ENCODE measurements around the gene SMCO2.
A peak's percentile ranks its signal among the peaks of the same experiment; 100 is the strongest.

Gene SMCO2

GRCh38 chr12:27446436-27446835 lies at the start of gene SMCO2:
Gene SMCO2 (plus strand): TSS chr12:27446736. CDS start chr12:27470632, 23,896 bp downstream.
- no peaks in the 10 kb centered on the region for H3K36me3 ChIP-seq (ENCODE audit: control insufficient read depth in 5 of 5, insufficient read depth in 5 of 5, low read length in 5 of 5)
- peaks cover 0 to 8% (median 6%) of the 10 kb centered on the region in 5 donors for H3K9me3 ChIP-seq (ENCODE audit: control insufficient read depth in 5 of 5, low read length in 5 of 5)
- H3K4me3 ChIP-seq (ENCODE audit: low read depth in 1 of 5, low read length in 5 of 5), result no peak within 1 kb of the TSS

GRCh38 chr12:27398466-27398865 lies 48.1 kb upstream of the SMCO2 start:
- no peaks in the 10 kb centered on the region for H3K36me3 ChIP-seq (ENCODE audit: control insufficient read depth in 5 of 5, insufficient read depth in 5 of 5, low read length in 5 of 5)
- no peaks in the 10 kb centered on the region for H3K9me3 ChIP-seq (ENCODE audit: control insufficient read depth in 5 of 5, low read length in 5 of 5)
- H3K27ac ChIP-seq (ENCODE audit: low read depth, low read length), result no peak overlapping the region
- no peak overlapping the region for H3K9ac ChIP-seq (ENCODE audit: low read length in 5 of 5)
- peaks cover 0 to 5% (median 0%) of the 10 kb centered on the region in 5 donors for H3K4me1 ChIP-seq (ENCODE audit: control insufficient read depth in 5 of 5, insufficient read depth in 5 of 5, low read length in 5 of 5)
- H3K4me3 ChIP-seq (ENCODE audit: low read depth in 1 of 5, low read length in 5 of 5), result no peak overlapping the region
- no peaks in the 10 kb centered on the region for H3K27me3 ChIP-seq (ENCODE audit: control insufficient read depth in 5 of 5, insufficient read depth in 4 of 5, low read length in 5 of 5)

More at GRCh38 chr12:27446436-27446835, at the start of gene SMCO2:
- no peaks in the 10 kb centered on the region for H3K4me1 ChIP-seq (ENCODE audit: control insufficient read depth in 5 of 5, insufficient read depth in 5 of 5, low read length in 5 of 5)
- H3K27ac ChIP-seq (ENCODE audit: low read depth, low read length), result no peak within 1 kb of the TSS
- H3K27me3 ChIP-seq (ENCODE audit: control insufficient read depth in 5 of 5, insufficient read depth in 4 of 5, low read length in 5 of 5), result no peaks in the 10 kb centered on the region
- no peak within 1 kb of the TSS for H3K9ac ChIP-seq (ENCODE audit: low read length in 5 of 5)

GRCh38 chr12:27399074-27399473 lies 47.5 kb upstream of the SMCO2 start:
- Histone ChIP-seq H3K9me3 (ENCODE audit: control insufficient read depth in 5 of 5, low read length in 5 of 5) (no peaks in the 10 kb centered on the region), H3K36me3 (ENCODE audit: control insufficient read depth in 5 of 5, insufficient read depth in 5 of 5, low read length in 5 of 5) (no peaks in the 10 kb centered on the region), H3K9ac (ENCODE audit: low read length in 5 of 5) (no peak overlapping the region), H3K27me3 (ENCODE audit: control insufficient read depth in 5 of 5, insufficient read depth in 4 of 5, low read length in 5 of 5) (no peaks in the 10 kb centered on the region), H3K27ac (ENCODE audit: low read depth, low read length) (no peak overlapping the region), H3K4me1 (ENCODE audit: control insufficient read depth in 5 of 5, insufficient read depth in 5 of 5, low read length in 5 of 5) (peaks cover 0 to 5% (median 0%) of the 10 kb centered on the region in 5 donors), H3K4me3 (ENCODE audit: low read depth in 1 of 5, low read length in 5 of 5) (no peak overlapping the region)

GRCh38 chr12:27400856-27401354 lies 45.6 kb upstream of the SMCO2 start:
- Histone ChIP-seq H3K9me3 (ENCODE audit: control insufficient read depth in 5 of 5, low read length in 5 of 5) (no peaks in the 10 kb centered on the region), H3K4me3 (ENCODE audit: low read depth in 1 of 5, low read length in 5 of 5) (no peak overlapping the region), H3K27me3 (ENCODE audit: control insufficient read depth in 5 of 5, insufficient read depth in 4 of 5, low read length in 5 of 5) (no peaks in the 10 kb centered on the region), H3K36me3 (ENCODE audit: control insufficient read depth in 5 of 5, insufficient read depth in 5 of 5, low read length in 5 of 5) (no peaks in the 10 kb centered on the region), H3K4me1 (ENCODE audit: control insufficient read depth in 5 of 5, insufficient read depth in 5 of 5, low read length in 5 of 5) (peaks cover 0 to 5% (median 0%) of the 10 kb centered on the region in 5 donors), H3K9ac (ENCODE audit: low read length in 5 of 5) (no peak overlapping the region), H3K27ac (ENCODE audit: low read depth, low read length) (no peak overlapping the region)

GRCh38 chr12:27412047-27412446 lies 34.5 kb upstream of the SMCO2 start:
- H3K27me3 ChIP-seq (ENCODE audit: control insufficient read depth in 5 of 5, insufficient read depth in 4 of 5, low read length in 5 of 5), result no peaks in the 10 kb centered on the region
- H3K4me1 ChIP-seq (ENCODE audit: control insufficient read depth in 5 of 5, insufficient read depth in 5 of 5, low read length in 5 of 5), result no peaks in the 10 kb centered on the region
- H3K9me3 ChIP-seq (ENCODE audit: control insufficient read depth in 5 of 5, low read length in 5 of 5), result no peaks in the 10 kb centered on the region
- no peak overlapping the region for H3K27ac ChIP-seq (ENCODE audit: low read depth, low read length)
- H3K4me3 ChIP-seq (ENCODE audit: low read depth in 1 of 5, low read length in 5 of 5), result no peak overlapping the region
- no peak overlapping the region for H3K9ac ChIP-seq (ENCODE audit: low read length in 5 of 5)
- H3K36me3 ChIP-seq (ENCODE audit: control insufficient read depth in 5 of 5, insufficient read depth in 5 of 5, low read length in 5 of 5), result no peaks in the 10 kb centered on the region

GRCh38 chr12:27422697-27423096 lies 23.8 kb upstream of the SMCO2 start:
- Histone ChIP-seq H3K4me3 (ENCODE audit: low read depth in 1 of 5, low read length in 5 of 5) (no peak overlapping the region), H3K36me3 (ENCODE audit: control insufficient read depth in 5 of 5, insufficient read depth in 5 of 5, low read length in 5 of 5) (peaks cover 0 to 4% (median 0%) of the 10 kb centered on the region in 5 donors)

GRCh38 chr12:27424631-27425230 lies 21.8 kb upstream of the SMCO2 start:
- Histone ChIP-seq H3K27me3 (ENCODE audit: control insufficient read depth in 5 of 5, insufficient read depth in 4 of 5, low read length in 5 of 5) (no peaks in the 10 kb centered on the region), H3K4me1 (ENCODE audit: control insufficient read depth in 5 of 5, insufficient read depth in 5 of 5, low read length in 5 of 5) (no peaks in the 10 kb centered on the region), H3K27ac (ENCODE audit: low read depth, low read length) (no peak overlapping the region), H3K4me3 (ENCODE audit: low read depth in 1 of 5, low read length in 5 of 5) (no peak overlapping the region), H3K9me3 (ENCODE audit: control insufficient read depth in 5 of 5, low read length in 5 of 5) (no peaks in the 10 kb centered on the region), H3K9ac (ENCODE audit: low read length in 5 of 5) (peak overlapping the region in 1 of 5 donors; percentile 16), H3K36me3 (ENCODE audit: control insufficient read depth in 5 of 5, insufficient read depth in 5 of 5, low read length in 5 of 5) (no peaks in the 10 kb centered on the region)

More at GRCh38 chr12:27422697-27423096, 23.8 kb upstream of the SMCO2 start:
- Histone ChIP-seq H3K27ac (ENCODE audit: low read depth, low read length) (no peak overlapping the region), H3K27me3 (ENCODE audit: control insufficient read depth in 5 of 5, insufficient read depth in 4 of 5, low read length in 5 of 5) (no peaks in the 10 kb centered on the region), H3K9me3 (ENCODE audit: control insufficient read depth in 5 of 5, low read length in 5 of 5) (no peaks in the 10 kb centered on the region), H3K9ac (ENCODE audit: low read length in 5 of 5) (no peak overlapping the region), H3K4me1 (ENCODE audit: control insufficient read depth in 5 of 5, insufficient read depth in 5 of 5, low read length in 5 of 5) (no peaks in the 10 kb centered on the region)

- no peaks in the 10 kb centered on the region for H3K9me3 ChIP-seq (ENCODE audit: control insufficient read depth in 5 of 5, low read length in 5 of 5)
- no peak overlapping the region for H3K27ac ChIP-seq (ENCODE audit: low read depth, low read length)
- no peaks in the 10 kb centered on the region for H3K27me3 ChIP-seq (ENCODE audit: control insufficient read depth in 5 of 5, insufficient read depth in 4 of 5, low read length in 5 of 5)
- H3K4me3 ChIP-seq (ENCODE audit: low read depth in 1 of 5, low read length in 5 of 5), result no peak overlapping the region
- H3K9ac ChIP-seq (ENCODE audit: low read length in 5 of 5), result no peak overlapping the region
- no peaks in the 10 kb centered on the region for H3K36me3 ChIP-seq (ENCODE audit: control insufficient read depth in 5 of 5, insufficient read depth in 5 of 5, low read length in 5 of 5)
- no peaks in the 10 kb centered on the region for H3K4me1 ChIP-seq (ENCODE audit: control insufficient read depth in 5 of 5, insufficient read depth in 5 of 5, low read length in 5 of 5)
These were observed 21.2 kb upstream of the SMCO2 start for GRCh38 chr12:27425306-27425705.

GRCh38 chr12:27426743-27427487 lies 19.6 kb upstream of the SMCO2 start:
- no peak overlapping the region for H3K4me3 ChIP-seq (ENCODE audit: low read depth in 1 of 5, low read length in 5 of 5)
- no peaks in the 10 kb centered on the region for H3K36me3 ChIP-seq (ENCODE audit: control insufficient read depth in 5 of 5, insufficient read depth in 5 of 5, low read length in 5 of 5)
- H3K27me3 ChIP-seq (ENCODE audit: control insufficient read depth in 5 of 5, insufficient read depth in 4 of 5, low read length in 5 of 5), result no peaks in the 10 kb centered on the region
- no peaks in the 10 kb centered on the region for H3K9me3 ChIP-seq (ENCODE audit: control insufficient read depth in 5 of 5, low read length in 5 of 5)
- H3K4me1 ChIP-seq (ENCODE audit: control insufficient read depth in 5 of 5, insufficient read depth in 5 of 5, low read length in 5 of 5), result no peaks in the 10 kb centered on the region
- H3K9ac ChIP-seq (ENCODE audit: low read length in 5 of 5), result no peak overlapping the region
- H3K27ac ChIP-seq (ENCODE audit: low read depth, low read length), result no peak overlapping the region

- Histone ChIP-seq H3K4me1 (ENCODE audit: control insufficient read depth in 5 of 5, insufficient read depth in 5 of 5, low read length in 5 of 5) (no peaks in the 10 kb centered on the region), H3K9me3 (ENCODE audit: control insufficient read depth in 5 of 5, low read length in 5 of 5) (no peaks in the 10 kb centered on the region), H3K27me3 (ENCODE audit: control insufficient read depth in 5 of 5, insufficient read depth in 4 of 5, low read length in 5 of 5) (no peaks in the 10 kb centered on the region), H3K36me3 (ENCODE audit: control insufficient read depth in 5 of 5, insufficient read depth in 5 of 5, low read length in 5 of 5) (no peaks in the 10 kb centered on the region), H3K9ac (ENCODE audit: low read length in 5 of 5) (no peak overlapping the region), H3K27ac (ENCODE audit: low read depth, low read length) (no peak overlapping the region), H3K4me3 (ENCODE audit: low read depth in 1 of 5, low read length in 5 of 5) (no peak overlapping the region)
These were observed 18.7 kb upstream of the SMCO2 start for GRCh38 chr12:27427824-27428223.

Measured in subcutaneous abdominal adipose tissue (tissue), 5 donors.